ENCODE measurements around the gene RAB7B.

RAB7B gene

GRCh38 chr1:206014601-206015000 lies 11.4 kb upstream of the RAB7B start:
- TF ChIP-seq CTCF (conservative IDR thresholded peaks at IDR 0.05; ENCODE audit: control insufficient read depth, insufficient read depth, low read depth, low read length): no peak
- DNase-seq (ENCODE audit: low read depth): no peak
- no peak overlapping the region for H3K4me3 ChIP-seq (ENCODE audit: control insufficient read depth, low read depth, low read length)

- no peak overlapping the region for H3K4me3 ChIP-seq (ENCODE audit: control insufficient read depth, low read depth, low read length)
- no peak for DNase-seq (ENCODE audit: low read depth)
- TF ChIP-seq CTCF (conservative IDR thresholded peaks at IDR 0.05; ENCODE audit: control insufficient read depth, insufficient read depth, low read depth, low read length): no peak
Measured at GRCh38 chr1:206013026-206013795, 10.0 kb upstream of the RAB7B start.

- no peak overlapping the region for H3K4me3 ChIP-seq (ENCODE audit: control insufficient read depth, low read depth, low read length)
- no peak for DNase-seq (ENCODE audit: low read depth)
- TF ChIP-seq CTCF (conservative IDR thresholded peaks at IDR 0.05; ENCODE audit: control insufficient read depth, insufficient read depth, low read depth, low read length): no peak
Measured at GRCh38 chr1:206012086-206012859, 9.1 kb upstream of the RAB7B start.

GRCh38 chr1:206011057-206011456 lies 7.9 kb upstream of the RAB7B start:
- TF ChIP-seq CTCF (conservative IDR thresholded peaks at IDR 0.05; ENCODE audit: control insufficient read depth, insufficient read depth, low read depth, low read length): no peak
- DNase-seq (ENCODE audit: low read depth): no peak
- no peak overlapping the region for H3K4me3 ChIP-seq (ENCODE audit: control insufficient read depth, low read depth, low read length)

- DNase-seq (ENCODE audit: low read depth): no peak
- H3K4me3 ChIP-seq (ENCODE audit: control insufficient read depth, low read depth, low read length): no peak overlapping the region
- TF ChIP-seq CTCF (conservative IDR thresholded peaks at IDR 0.05; ENCODE audit: control insufficient read depth, insufficient read depth, low read depth, low read length): no peak
Measured at GRCh38 chr1:206010060-206010459, 6.9 kb upstream of the RAB7B start.

- no peak for TF ChIP-seq CTCF (conservative IDR thresholded peaks at IDR 0.05; ENCODE audit: control insufficient read depth, insufficient read depth, low read depth, low read length)
- H3K4me3 ChIP-seq (ENCODE audit: control insufficient read depth, low read depth, low read length): no peak overlapping the region
- no peak for DNase-seq (ENCODE audit: low read depth)
Measured at GRCh38 chr1:206006946-206007345, 3.8 kb upstream of the RAB7B start.

Data from fibroblast of mammary gland (primary cell).